ENCODE data around the gene GRP. TPM values are rescaled to one million over a fixed set of nuclear protein-coding genes. Genes with fewer than 3 reads are reported as not detected.

The GRP gene
- total and polyA plus RNA-seq, 2 donors (not counting 3 experiments of a cell fraction or from before 2014, with no cell fraction given) = not detected

- no peaks in the 10 kb centered on the region for H3K9me3 ChIP-seq (replicated peaks; ENCODE audit: control insufficient read depth, insufficient read depth, low read length)
- H3K4me1 ChIP-seq (ENCODE audit: control insufficient read depth, extremely low read depth, insufficient read depth, low read length) = no peaks in the 10 kb centered on the region
- no peak overlapping the region for H3K4me2 ChIP-seq (ENCODE audit: insufficient read depth, low read length)
- H3K27me3 ChIP-seq (ENCODE audit: control insufficient read depth in 2 of 2, insufficient read depth in 2 of 2, low read length in 2 of 2) = no peaks in the 10 kb centered on the region
- ChIA-PET POLR2A (no interaction called here), CTCF (interaction anchor here (0.8 kb wide), 1 partner anchor 27 kb away, joined by 3 read pairs; no protein-coding TSS in a partner anchor)
- TF ChIP-seq MAX (IDR thresholded peaks at IDR 0.05; ENCODE audit: insufficient read depth, insufficient read length) = no peak
- TF ChIP-seq MYC (IDR thresholded peaks at IDR 0.05; ENCODE audit: low read depth, low read length) = no peak
- no peak for TF ChIP-seq POLR2A (IDR thresholded peaks at IDR 0.05; ENCODE audit: low read depth, low read length)
- no peak for TF ChIP-seq GATA2 (IDR thresholded peaks at IDR 0.05; ENCODE audit: insufficient read depth, insufficient read length, low read depth, low read length)
- no peak for TF ChIP-seq FOS (IDR thresholded peaks at IDR 0.05; ENCODE audit: borderline replicate concordance, insufficient read depth, low read length)
- TF ChIP-seq EZH2 (IDR thresholded peaks at IDR 0.05; ENCODE audit: borderline replicate concordance, low read depth, low read length, severe bottlenecking) = no peak
- TF ChIP-seq JUN (IDR thresholded peaks at IDR 0.05; ENCODE audit: borderline replicate concordance, insufficient read depth, insufficient read length, low read depth) = no peak
- TF ChIP-seq CTCF (IDR thresholded peaks at IDR 0.05; ENCODE audit: extremely low read depth in 1 of 2, insufficient read depth in 1 of 2, low read depth in 1 of 2, low read length in 2 of 2) = no peak
- no peak for TF ChIP-seq POLR2AphosphoS5 (IDR thresholded peaks at IDR 0.05; ENCODE audit: insufficient read depth, low read depth, low read length)
- no TSS peak for BruUV-seq (replicated peaks)
- no peak overlapping the region for H3K9ac ChIP-seq (replicated peaks; ENCODE audit: extremely low read depth, insufficient read depth, low read length)
- H4K20me1 ChIP-seq (replicated peaks; ENCODE audit: control insufficient read depth, extremely low read depth, insufficient read depth, low read length) = no peaks in the 10 kb centered on the region
- no peak for DNase-seq (ENCODE audit: low read depth, low spot score)
- no peak overlapping the region for H3K4me3 ChIP-seq (replicated peaks in 1 of 3; ENCODE audit: insufficient read depth in 1 of 3, low read depth in 1 of 3, low read length in 3 of 3)
- no peaks in the 10 kb centered on the region for H3K36me3 ChIP-seq (ENCODE audit: control insufficient read depth in 2 of 2, extremely low read depth in 1 of 2, insufficient read depth in 2 of 2, low read length in 2 of 2)
- H3K27ac ChIP-seq (ENCODE audit: insufficient read depth, low read depth, low read length) = no peak overlapping the region
- no peak for FAIRE-seq
- dilution Hi-C loops (cut with MboI; ENCODE audit: extremely low pct_ligation_motif_present, low sequenced_read_pairs) = no loop called here
- no peak overlapping the region for H2AFZ ChIP-seq (ENCODE audit: low read depth, low read length)
- no peaks in the 10 kb centered on the region for H3K9me1 ChIP-seq (replicated peaks; ENCODE audit: control insufficient read depth, extremely low read depth, insufficient read depth, low read length)
- intact Hi-C loops (cut with micrococcal nuclease) = no loop called here
- no peaks in the 10 kb centered on the region for H3K79me2 ChIP-seq (ENCODE audit: control insufficient read depth, insufficient read depth, low read length)
These were observed 17.6 kb upstream of the GRP start for GRCh38 chr18:59202258-59202820.
